ENCODE results near the gene HSD11B2. TPM values are rescaled to one million over a fixed set of nuclear protein-coding genes. Genes with fewer than 3 reads are reported as not detected.

Gene HSD11B2
- total RNA-seq, 2 donors from 2014 or later: not detected

DNA sequence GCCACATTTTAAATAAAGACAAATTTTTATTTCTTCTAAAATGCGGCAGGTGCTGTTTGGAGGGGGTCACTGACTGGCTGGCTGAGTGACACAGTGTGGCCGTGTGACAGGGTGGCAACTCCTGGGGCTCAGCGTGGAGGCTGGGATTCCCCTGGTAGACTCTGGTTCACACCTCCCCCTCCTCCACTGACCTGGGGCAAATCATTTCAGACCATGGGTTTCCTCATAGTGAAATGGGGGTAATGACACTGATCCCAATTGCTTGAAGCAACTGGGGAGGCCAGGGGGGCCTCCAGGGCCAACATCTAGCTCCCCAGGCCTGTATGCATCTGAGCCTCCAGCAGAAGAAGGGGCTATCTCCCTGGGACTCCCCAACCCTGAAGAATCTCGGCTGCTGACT, 6.6 kb downstream of the HSD11B2 start:
- H3K4me3 ChIP-seq: no peak overlapping the region
- no peak overlapping the region for H3K27ac ChIP-seq
- no peak for DNase-seq (ENCODE audit: low spot score)
- peaks cover 31% of the 10 kb centered on the region for H3K36me3 ChIP-seq
- H3K4me1 ChIP-seq (ENCODE audit: control insufficient read depth in 1 of 2, low read depth in 2 of 2): peaks cover 0 to 11% of the 10 kb centered on the region in 2 donors
- no peaks in the 10 kb centered on the region for H3K27me3 ChIP-seq (replicated peaks; ENCODE audit: insufficient read depth)
- ATAC-seq (ENCODE audit: insufficient number of reproducible peaks, low FRiP score, low read depth): no peak
- TF ChIP-seq, protein P1, sequence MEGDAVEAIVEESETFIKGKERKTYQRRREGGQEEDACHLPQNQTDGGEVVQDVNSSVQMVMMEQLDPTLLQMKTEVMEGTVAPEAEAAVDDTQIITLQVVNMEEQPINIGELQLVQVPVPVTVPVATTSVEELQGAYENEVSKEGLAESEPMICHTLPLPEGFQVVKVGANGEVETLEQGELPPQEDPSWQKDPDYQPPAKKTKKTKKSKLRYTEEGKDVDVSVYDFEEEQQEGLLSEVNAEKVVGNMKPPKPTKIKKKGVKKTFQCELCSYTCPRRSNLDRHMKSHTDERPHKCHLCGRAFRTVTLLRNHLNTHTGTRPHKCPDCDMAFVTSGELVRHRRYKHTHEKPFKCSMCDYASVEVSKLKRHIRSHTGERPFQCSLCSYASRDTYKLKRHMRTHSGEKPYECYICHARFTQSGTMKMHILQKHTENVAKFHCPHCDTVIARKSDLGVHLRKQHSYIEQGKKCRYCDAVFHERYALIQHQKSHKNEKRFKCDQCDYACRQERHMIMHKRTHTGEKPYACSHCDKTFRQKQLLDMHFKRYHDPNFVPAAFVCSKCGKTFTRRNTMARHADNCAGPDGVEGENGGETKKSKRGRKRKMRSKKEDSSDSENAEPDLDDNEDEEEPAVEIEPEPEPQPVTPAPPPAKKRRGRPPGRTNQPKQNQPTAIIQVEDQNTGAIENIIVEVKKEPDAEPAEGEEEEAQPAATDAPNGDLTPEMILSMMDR (IDR thresholded peaks at IDR 0.05): no peak
- no peaks in the 10 kb centered on the region for H3K9me3 ChIP-seq

DNA sequence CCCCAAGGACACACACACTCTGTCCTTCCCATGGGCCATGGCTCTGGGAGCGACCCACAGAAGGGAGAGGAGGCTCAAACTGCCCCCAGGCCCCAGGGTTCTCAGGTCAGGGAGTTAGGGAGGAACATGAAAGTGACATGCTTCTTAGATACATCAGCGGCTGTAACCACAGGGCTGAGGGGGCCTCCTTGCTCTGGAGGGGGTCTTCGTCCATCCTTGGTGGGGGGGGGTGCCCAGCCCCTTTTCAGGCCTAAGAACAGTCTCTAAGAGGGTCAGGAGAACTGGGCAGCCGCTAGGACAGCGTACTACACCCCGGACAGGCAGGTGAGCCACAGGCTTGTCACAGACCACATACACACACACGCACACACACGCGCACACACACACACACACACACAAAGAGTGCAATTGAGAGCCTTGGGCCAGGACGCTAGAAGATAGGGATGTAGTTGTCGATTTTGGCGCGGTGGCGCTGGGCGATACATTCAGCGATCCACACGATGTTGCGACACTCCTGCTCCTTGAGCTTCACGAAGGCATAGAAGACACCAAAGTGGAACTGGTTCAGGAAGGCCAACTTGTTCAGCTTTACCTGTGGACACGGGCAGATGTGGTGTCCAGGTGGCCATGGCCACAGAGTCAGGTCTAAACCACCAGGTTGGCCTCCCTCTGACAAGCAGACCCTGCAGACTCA, 7.3 kb downstream of the HSD11B2 start:
- Histone ChIP-seq H3K27me3 (replicated peaks; ENCODE audit: insufficient read depth) (no peaks in the 10 kb centered on the region), H3K4me1 (ENCODE audit: control insufficient read depth in 1 of 2, low read depth in 2 of 2) (peaks cover 0 to 17% of the 10 kb centered on the region in 2 donors), H3K9me3 (no peaks in the 10 kb centered on the region), H3K36me3 (peaks cover 31% of the 10 kb centered on the region), H3K27ac (no peak overlapping the region), H3K4me3 (no peak overlapping the region)
- TF ChIP-seq, protein P1 (IDR thresholded peaks at IDR 0.05): no peak
- no peak for ATAC-seq (ENCODE audit: insufficient number of reproducible peaks, low FRiP score, low read depth)
- no peak for DNase-seq (ENCODE audit: low spot score)

DNA sequence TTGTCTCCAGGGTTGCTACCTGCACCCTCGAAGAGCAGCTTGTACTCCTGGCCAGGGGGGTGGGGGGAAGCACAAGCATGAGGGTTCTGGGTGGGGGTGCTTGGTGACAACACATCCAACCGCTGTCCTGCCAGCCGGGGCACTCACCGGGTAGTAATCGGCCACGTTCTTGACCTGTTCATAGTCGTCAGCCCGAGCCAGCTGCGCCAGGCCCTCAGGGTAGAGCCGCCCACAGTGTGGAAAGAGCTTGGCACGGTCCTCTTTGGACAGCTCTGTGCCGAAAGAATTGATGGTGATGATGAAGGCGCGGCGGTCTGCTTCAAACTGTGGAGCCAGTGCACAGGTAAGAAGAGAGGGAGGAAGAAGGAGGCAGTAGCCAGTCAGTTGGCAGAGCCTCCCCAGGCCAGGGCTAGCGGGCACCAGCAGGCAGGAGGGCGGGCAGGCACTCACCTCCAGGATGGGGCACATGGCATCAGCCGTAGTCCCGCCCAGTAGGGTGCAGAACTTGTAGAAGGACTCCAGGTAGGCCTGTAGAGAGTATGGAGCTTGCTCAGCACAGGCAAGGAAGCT, 8.0 kb downstream of the HSD11B2 start:
- no peak overlapping the region for H3K4me3 ChIP-seq
- TF ChIP-seq, protein P1 (IDR thresholded peaks at IDR 0.05): no peak
- no peak for DNase-seq (ENCODE audit: low spot score)
- no peak for ATAC-seq (ENCODE audit: insufficient number of reproducible peaks, low FRiP score, low read depth)
- no peak overlapping the region for H3K27ac ChIP-seq
- peaks cover 0 to 23% of the 10 kb centered on the region in 2 donors for H3K4me1 ChIP-seq (ENCODE audit: control insufficient read depth in 1 of 2, low read depth in 2 of 2)
- H3K27me3 ChIP-seq (replicated peaks; ENCODE audit: insufficient read depth): no peaks in the 10 kb centered on the region
- H3K36me3 ChIP-seq: peaks cover 31% of the 10 kb centered on the region
- H3K9me3 ChIP-seq: no peaks in the 10 kb centered on the region

DNA sequence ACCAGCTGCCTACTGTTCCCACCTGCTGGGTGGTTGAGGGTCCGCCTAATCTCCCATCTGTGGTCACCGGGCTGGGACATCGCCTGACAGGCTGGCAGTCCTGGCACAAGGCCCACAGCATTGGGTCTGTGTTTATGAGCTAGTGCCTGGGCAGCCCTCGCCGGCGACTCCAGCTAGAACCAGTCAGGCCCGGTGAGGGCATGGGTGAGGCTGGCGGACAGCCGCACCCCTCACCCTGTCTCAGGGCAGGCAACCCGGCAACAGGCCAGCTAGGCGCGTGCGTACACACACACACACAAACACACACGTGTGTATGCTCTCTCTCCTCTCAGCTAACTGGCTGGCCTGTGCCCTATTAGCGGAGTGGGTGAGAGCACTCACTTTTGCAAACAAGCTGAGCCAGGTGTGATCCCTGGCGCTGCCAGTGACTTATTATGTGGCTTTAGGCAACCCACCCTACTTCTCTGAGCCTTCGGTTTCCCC, 10.4 kb downstream of the HSD11B2 start:
- DNase-seq (ENCODE audit: low spot score) (no peak), ATAC-seq (ENCODE audit: insufficient number of reproducible peaks, low FRiP score, low read depth) (no peak)
- Histone ChIP-seq H3K36me3 (peaks cover 41% of the 10 kb centered on the region), H3K4me1 (ENCODE audit: control insufficient read depth in 1 of 2, low read depth in 2 of 2) (peaks cover 0 to 34% of the 10 kb centered on the region in 2 donors), H3K4me3 (no peak overlapping the region), H3K9me3 (no peaks in the 10 kb centered on the region), H3K27me3 (replicated peaks; ENCODE audit: insufficient read depth) (no peaks in the 10 kb centered on the region), H3K27ac (no peak overlapping the region)
- TF ChIP-seq, protein P1 (IDR thresholded peaks at IDR 0.05): no peak

DNA sequence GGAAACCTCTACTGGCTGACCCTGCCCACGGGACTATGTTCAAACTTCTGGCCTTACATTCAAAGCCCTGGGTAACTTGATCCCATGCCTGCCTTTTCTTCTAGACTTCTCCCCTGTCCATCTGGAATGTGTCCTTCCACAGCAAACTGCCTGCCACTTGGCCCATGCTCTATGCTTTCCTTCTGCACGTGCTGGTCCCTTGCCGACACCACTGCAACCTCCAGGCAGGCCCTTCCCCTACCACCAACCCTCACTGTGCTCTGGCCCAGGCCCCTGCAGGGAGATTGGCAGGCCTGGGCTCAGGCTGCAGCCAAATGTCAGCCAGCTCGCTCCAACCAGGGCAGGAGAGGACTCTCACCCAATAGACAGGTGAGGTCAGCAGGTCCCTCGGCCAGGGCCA, 11.0 kb downstream of the HSD11B2 start:
- TF ChIP-seq, protein P1 (IDR thresholded peaks at IDR 0.05): no peak
- peaks cover 41% of the 10 kb centered on the region for H3K36me3 ChIP-seq
- no peak overlapping the region for H3K27ac ChIP-seq
- no peak for DNase-seq (ENCODE audit: low spot score)
- H3K4me3 ChIP-seq: no peak overlapping the region
- H3K9me3 ChIP-seq: no peaks in the 10 kb centered on the region
- H3K4me1 ChIP-seq (ENCODE audit: control insufficient read depth in 1 of 2, low read depth in 2 of 2): peaks cover 0 to 36% of the 10 kb centered on the region in 2 donors
- no peaks in the 10 kb centered on the region for H3K27me3 ChIP-seq (replicated peaks; ENCODE audit: insufficient read depth)
- no peak for ATAC-seq (ENCODE audit: insufficient number of reproducible peaks, low FRiP score, low read depth)
